Measurements from ENCODE around the gene FLT1. TPM values are rescaled to one million over a fixed set of nuclear protein-coding genes. Genes with fewer than 3 reads are reported as not detected.

FLT1 gene
- total RNA-seq, 2 experiments from 2014 or later: 2.5 to 3.3 TPM

DNA sequence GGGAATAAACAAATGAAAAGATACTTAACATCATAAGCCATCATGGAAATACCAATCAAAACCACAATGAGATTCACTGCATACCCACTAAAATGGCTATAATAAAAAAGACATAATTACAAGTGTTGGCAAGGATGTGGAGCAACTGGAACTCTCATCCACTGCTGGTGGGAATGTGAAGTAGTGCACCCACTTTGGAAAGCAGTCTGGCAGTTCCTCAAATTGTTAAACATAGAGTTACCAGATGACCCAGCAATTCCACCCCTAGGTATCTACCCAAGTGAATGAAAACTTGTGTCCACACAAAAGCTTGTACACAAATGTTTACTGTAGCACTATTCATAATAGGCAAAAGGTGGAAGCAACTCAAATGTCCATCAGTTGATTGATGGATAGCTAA lies 46.9 kb downstream of the FLT1 start:
- H3K4me3 Mint-ChIP-seq: no peak overlapping the region
- no peak overlapping the region for H3K27ac Mint-ChIP-seq
- no peak for DNase-seq
- H3K27me3 Mint-ChIP-seq: peaks cover 5% of the 10 kb centered on the region
- H3K36me3 Mint-ChIP-seq: peaks cover 6% of the 10 kb centered on the region
- no peaks in the 10 kb centered on the region for H3K4me1 Mint-ChIP-seq
- peaks cover 12% of the 10 kb centered on the region for H3K9me3 Mint-ChIP-seq

DNA sequence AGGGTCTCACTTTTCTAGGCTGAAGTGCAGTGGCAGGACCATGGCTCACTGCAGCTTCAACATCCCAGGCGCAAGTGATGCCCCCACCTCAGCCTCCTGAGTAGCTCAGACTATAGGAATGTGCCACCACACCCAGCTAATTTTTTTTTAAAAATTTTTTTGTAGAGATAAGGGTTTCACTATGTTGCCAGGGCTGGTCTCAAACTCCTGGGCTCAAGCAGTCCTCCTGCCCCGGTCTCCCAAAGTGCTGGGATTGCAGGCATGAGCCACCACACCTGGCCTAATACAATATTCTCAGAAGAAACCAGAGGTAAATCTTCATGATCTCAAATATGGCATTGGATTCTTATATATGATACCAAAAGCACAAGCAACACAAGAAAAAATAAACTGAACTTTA lies 47.7 kb downstream of the FLT1 start:
- Mint-ChIP-seq H3K27me3 (peaks cover 5% of the 10 kb centered on the region), H3K27ac (no peak overlapping the region)
- no peak for DNase-seq

DNA sequence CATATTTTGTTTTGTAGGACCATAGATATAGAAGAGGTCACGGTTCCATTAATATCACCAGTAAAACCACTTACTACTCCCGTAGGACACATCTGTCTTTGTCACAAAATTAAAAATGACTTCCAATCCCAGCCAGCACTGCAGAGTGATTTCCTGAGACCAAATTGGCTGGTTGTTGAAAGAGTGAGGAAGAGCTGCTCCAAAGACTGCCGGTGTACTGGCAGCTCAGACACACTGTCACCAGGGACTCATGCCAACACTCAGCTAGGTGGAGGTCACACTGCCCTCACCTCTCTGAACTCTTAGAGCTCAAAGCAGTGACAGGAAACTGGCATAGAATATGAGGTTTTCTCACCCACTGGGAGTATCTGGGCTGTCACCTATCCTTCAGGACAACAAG lies 52.1 kb downstream of the FLT1 start:
- Mint-ChIP-seq H3K9me3 (peaks cover 10% of the 10 kb centered on the region), H3K27ac (no peak overlapping the region), H3K36me3 (peaks cover 5% of the 10 kb centered on the region), H3K27me3 (peaks cover 5% of the 10 kb centered on the region), H3K4me3 (no peak overlapping the region), H3K4me1 (no peaks in the 10 kb centered on the region)
- no peak for DNase-seq

More for the DNA sequence above, 47.7 kb downstream of the FLT1 start:
- H3K36me3 Mint-ChIP-seq: peaks cover 6% of the 10 kb centered on the region
- H3K9me3 Mint-ChIP-seq: peaks cover 12% of the 10 kb centered on the region
- no peak overlapping the region for H3K4me3 Mint-ChIP-seq
- no peaks in the 10 kb centered on the region for H3K4me1 Mint-ChIP-seq

DNA sequence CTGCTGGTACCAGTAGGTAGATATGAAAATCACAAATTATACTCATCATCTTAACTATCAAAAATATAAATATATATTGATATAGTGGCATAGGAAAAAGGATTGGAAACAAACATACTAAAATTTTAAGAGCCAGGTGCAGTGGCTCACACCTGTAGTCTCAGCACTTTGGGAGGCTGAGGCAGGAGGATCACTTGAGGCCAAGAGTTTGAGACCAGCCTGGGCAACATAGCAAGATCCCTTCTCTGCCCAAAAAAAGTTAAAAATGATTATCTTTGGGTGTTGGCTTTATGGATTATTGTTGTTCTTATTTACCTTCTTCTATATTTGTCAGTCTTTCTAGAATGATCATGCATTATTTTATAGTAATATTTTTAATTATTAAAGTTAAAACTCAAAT lies 53.4 kb downstream of the FLT1 start:
- no peak for DNase-seq
- Mint-ChIP-seq H3K4me3 (no peak overlapping the region), H3K36me3 (peaks cover 5% of the 10 kb centered on the region), H3K27ac (no peak overlapping the region), H3K9me3 (peaks cover 7% of the 10 kb centered on the region), H3K4me1 (no peaks in the 10 kb centered on the region), H3K27me3 (peaks cover 5% of the 10 kb centered on the region)

DNA sequence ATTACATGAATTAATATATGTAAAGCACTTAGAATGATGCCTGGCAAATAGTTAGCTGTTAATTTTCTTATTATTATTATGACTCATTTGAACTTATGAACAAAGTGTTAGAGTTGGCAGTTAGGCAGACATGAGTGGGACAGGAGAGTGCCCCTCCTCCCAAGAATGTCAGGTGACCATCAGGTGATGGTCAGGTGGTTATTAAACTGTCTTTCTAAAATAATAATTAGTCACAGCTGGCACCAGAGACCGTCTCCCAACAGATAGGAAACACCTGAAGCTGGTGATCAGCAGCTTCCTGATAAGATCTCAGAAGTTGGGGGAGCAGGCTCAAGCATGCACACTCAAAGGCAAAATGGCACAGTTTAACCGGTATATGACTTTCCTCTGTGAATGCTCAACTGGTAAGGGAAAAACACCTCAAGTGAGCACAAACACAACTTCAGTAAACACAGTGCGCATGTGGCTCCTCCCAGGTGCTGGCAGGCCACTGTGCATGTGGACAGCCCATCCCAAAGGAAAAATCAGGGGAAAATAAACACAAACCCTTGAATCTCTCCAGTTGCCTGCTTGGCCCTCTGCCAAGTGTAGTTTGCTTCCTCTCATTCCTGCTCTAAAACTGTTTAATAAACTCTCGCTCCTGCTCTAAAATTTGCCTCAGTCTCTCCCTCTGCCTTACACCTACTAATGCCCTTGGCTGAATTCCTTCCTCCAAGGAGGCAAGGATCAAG lies 54.0 kb downstream of the FLT1 start:
- Mint-ChIP-seq H3K27me3 (peaks cover 5% of the 10 kb centered on the region), H3K4me3 (no peak overlapping the region), H3K27ac (no peak overlapping the region), H3K9me3 (peaks cover 4% of the 10 kb centered on the region), H3K4me1 (no peaks in the 10 kb centered on the region), H3K36me3 (peaks cover 3% of the 10 kb centered on the region)
- DNase-seq: no peak

DNA sequence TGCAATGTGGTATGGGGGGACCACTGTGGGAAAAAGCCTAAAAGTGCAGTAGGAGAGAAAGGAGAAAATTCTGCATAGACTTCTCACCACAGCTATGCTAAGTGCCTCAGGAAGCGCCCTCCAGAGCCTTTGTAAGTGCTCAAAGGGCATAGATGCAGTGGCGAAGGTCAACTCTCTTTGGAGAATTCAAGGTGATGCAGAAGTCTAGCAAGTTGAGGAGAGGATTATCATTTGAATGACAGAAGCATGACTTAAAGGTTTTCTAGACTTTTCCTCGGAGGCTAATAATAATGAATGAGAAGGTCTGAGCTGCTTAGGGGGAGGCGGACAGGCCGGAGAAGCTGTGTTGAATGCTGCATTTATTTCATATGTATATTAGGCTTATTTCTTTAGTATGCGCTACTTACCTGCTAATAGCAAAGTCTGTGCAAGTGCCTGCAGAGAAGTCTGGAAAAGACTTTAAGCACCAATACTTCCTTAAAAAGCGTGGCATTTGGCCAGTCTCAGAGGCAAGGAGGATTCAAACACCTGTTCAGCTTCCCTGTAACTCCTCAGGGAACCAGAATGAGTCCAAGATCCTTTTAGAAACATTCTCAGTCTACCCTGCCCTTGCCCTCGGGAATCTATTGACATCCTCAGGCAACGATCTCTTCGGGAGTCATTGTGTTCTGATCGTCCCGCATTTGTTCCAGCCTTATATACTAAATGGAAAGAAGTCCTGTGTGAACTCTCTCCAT lies 56.2 kb downstream of the FLT1 start:
- Mint-ChIP-seq H3K27ac (no peak overlapping the region), H3K9me3 (peaks cover 2% of the 10 kb centered on the region), H3K27me3 (no peaks in the 10 kb centered on the region)

DNA sequence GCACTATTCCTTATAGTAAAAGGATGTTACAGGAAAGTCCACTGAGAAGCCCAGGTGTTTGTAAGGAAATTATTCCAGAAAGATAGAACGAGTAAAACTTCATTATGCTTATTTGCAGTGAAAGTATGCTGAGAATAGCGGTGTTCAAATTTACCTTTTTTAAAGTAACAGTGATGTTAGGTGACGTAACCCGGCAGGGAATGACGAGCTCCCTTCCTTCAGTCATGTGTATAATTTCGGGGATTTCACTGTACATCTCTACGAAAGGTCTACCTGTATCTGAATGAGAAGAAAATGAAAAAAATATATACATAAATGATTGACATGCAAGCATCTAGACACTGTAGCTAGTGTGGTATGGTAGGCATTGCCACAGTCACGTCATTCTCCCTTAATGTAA lies 56.9 kb downstream of the FLT1 start:
- Mint-ChIP-seq H3K27me3 (no peaks in the 10 kb centered on the region), H3K27ac (no peak overlapping the region), H3K36me3 (peaks cover 2% of the 10 kb centered on the region), H3K4me3 (no peak overlapping the region), H3K4me1 (no peaks in the 10 kb centered on the region), H3K9me3 (peaks cover 2% of the 10 kb centered on the region)
- DNase-seq: no peak

More for the DNA sequence above, 56.2 kb downstream of the FLT1 start:
- Mint-ChIP-seq H3K4me3 (no peak overlapping the region), H3K36me3 (peaks cover 2% of the 10 kb centered on the region), H3K4me1 (no peaks in the 10 kb centered on the region)
- DNase-seq: no peak

DNA sequence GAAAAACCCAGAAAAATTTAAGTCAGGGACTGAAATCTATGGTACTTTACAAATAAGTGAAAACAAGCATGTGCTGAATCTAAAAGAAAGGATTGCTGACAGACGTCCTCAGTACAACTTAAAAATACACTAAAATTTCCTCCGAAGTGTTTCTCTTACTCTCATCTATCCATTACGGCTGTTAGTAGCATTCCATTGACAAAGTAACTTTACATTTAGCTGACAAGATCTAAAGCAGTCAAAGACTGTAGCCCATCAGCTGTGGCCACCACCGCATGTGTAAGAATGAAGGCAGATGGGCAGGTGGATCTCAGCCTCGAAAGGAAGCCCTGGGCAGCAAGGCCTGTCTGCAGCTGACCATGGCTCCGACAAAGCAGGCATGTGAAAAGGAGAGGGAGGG lies 59.0 kb downstream of the FLT1 start:
- DNase-seq: no peak
- no peaks in the 10 kb centered on the region for H3K27me3 Mint-ChIP-seq
- no peak overlapping the region for H3K27ac Mint-ChIP-seq
- no peak overlapping the region for H3K4me3 Mint-ChIP-seq
- H3K9me3 Mint-ChIP-seq: no peaks in the 10 kb centered on the region
- H3K4me1 Mint-ChIP-seq: no peaks in the 10 kb centered on the region
- no peaks in the 10 kb centered on the region for H3K36me3 Mint-ChIP-seq

DNA sequence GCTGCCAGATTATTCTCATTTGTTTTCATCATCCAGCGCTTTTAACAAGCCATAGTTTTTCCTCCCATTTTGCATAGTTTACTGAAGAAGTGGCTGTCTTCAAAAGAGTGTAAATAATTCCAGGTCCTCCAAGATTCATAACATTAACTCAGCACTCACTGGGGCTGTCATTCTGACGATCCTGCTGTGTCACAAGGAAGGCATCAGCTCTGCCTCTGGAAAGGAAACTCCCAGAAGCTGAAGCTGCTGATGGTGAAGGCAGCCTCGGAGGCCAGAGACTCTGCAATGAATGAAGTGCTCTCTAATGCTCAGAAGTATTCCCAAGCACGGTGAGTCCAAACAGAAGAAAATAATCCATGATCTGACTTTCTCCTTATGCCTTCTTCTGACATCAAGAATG lies 60.0 kb downstream of the FLT1 start:
- Mint-ChIP-seq H3K9me3 (no peaks in the 10 kb centered on the region), H3K36me3 (no peaks in the 10 kb centered on the region), H3K4me1 (peaks cover 3% of the 10 kb centered on the region), H3K27ac (no peak overlapping the region), H3K4me3 (no peak overlapping the region), H3K27me3 (no peaks in the 10 kb centered on the region)
- DNase-seq: no peak

DNA sequence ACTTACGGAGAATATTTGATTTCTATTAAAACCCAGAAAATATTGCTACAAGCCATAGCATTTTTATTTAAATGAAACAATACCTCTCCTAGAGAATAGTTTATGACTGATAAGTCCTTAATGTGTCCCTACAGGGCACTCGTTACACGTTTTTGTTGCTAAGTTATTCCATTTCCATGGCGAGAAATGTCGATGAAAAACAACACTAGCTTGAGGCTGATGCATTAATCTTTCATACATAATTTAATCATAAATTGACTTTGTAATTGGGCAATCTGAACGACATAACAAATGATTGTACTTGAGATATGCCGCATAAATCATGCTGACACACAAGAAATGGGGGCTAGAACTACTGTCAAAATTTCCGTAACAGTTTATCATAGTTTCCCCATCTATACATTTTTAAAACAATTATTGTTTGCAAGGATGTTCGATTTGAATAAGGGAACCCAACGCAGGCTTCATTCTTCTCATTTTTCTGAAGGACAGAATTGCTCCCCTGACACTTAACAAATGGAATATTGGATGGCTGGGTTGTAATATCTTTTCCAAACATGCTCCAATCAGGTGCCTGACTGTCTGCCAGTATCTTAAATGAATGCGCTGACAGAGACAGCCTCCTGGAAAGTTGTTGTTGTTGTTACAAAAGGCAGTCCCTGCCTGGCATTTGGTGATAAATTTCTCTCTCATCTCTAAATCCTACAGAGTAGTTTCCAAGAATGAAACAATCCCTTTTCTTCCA lies 61.9 kb downstream of the FLT1 start:
- no peak overlapping the region for H3K27ac Mint-ChIP-seq
- H3K27me3 Mint-ChIP-seq: no peaks in the 10 kb centered on the region

DNA sequence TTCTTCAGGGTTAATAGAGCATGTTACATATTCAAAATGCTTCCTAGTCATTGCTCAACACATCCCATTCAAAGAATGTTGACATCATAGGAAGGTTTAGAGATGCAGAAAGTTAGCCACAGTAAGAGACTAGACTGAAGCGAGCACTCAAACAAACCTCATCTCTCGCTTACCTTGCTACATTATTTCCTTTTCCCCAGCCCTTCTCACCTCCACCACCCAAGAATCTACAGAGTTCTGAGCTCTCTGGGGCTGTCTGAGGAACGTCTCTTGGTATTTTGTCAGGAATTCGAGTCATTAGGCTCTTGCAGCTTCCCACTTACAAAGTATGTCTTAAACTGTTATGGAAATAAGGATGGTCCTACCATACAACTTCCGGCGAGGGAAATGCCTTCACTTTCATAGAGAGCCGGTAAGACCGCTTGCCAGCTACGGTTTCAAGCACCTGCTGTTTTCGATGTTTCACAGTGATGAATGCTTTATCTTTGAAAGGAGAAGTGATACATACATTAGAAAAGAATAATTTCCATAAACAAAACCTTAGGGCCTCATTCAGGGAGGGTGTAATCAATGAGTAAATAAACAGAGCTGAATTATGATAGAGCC lies 65.1 kb downstream of the FLT1 start:
- Mint-ChIP-seq H3K27me3 (no peaks in the 10 kb centered on the region), H3K9me3 (no peaks in the 10 kb centered on the region), H3K27ac (peak overlapping the region; percentile 74), H3K36me3 (no peaks in the 10 kb centered on the region), H3K4me1 (peaks cover 3% of the 10 kb centered on the region), H3K4me3 (no peak overlapping the region)
- DNase-seq: no peak

More for the DNA sequence above, 61.9 kb downstream of the FLT1 start:
- H3K36me3 Mint-ChIP-seq: no peaks in the 10 kb centered on the region
- H3K4me3 Mint-ChIP-seq: no peak overlapping the region
- DNase-seq: no peak
- H3K9me3 Mint-ChIP-seq: no peaks in the 10 kb centered on the region
- peaks cover 3% of the 10 kb centered on the region for H3K4me1 Mint-ChIP-seq

DNA sequence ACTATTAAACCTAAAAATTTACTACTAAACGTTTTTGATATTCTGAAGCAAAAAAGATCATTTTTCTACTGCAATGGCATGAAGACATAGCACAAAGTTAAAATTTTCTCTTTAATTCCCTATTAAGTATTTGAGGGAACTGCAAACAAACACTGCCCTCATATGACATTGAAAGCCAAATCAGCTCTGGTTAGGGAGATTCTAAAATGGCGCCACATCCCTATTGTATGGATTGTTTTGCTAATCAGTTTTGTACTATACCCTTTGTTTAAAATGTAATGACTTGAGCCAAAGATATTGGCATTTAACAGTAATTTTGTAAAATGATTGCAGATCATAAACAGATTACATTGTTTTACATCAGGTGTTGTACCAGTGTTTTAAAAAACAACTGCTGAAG lies 65.8 kb downstream of the FLT1 start:
- no peak for DNase-seq
- no peaks in the 10 kb centered on the region for H3K9me3 Mint-ChIP-seq
- H3K4me3 Mint-ChIP-seq: no peak overlapping the region
- H3K27me3 Mint-ChIP-seq: no peaks in the 10 kb centered on the region
- peaks cover 3% of the 10 kb centered on the region for H3K4me1 Mint-ChIP-seq
- no peak overlapping the region for H3K27ac Mint-ChIP-seq
- no peaks in the 10 kb centered on the region for H3K36me3 Mint-ChIP-seq

DNA sequence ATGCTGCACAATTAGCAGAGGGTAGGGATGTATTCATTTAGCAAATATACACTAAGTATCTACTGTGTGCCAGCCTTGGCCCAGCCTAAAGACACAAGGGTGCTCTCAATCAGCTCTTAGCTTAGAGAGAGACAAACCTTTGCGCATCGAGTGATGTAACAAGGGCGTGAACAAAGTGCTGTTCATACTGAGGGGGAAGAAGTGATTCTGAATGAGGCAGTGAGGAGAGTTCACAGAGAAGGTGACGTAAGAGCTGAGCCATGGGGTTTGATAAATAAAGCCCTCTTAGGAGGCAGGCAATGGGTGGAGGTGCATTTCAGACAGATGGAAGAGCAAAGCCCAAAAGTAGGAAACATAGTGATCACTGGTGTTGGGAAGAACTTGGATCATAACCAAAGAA lies 68.5 kb downstream of the FLT1 start:
- H3K27ac Mint-ChIP-seq: no peak overlapping the region
- DNase-seq: no peak
- peaks cover 6% of the 10 kb centered on the region for H3K36me3 Mint-ChIP-seq
- no peaks in the 10 kb centered on the region for H3K27me3 Mint-ChIP-seq
- peaks cover 15% of the 10 kb centered on the region for H3K4me1 Mint-ChIP-seq
- no peak overlapping the region for H3K4me3 Mint-ChIP-seq
- H3K9me3 Mint-ChIP-seq: no peaks in the 10 kb centered on the region

DNA sequence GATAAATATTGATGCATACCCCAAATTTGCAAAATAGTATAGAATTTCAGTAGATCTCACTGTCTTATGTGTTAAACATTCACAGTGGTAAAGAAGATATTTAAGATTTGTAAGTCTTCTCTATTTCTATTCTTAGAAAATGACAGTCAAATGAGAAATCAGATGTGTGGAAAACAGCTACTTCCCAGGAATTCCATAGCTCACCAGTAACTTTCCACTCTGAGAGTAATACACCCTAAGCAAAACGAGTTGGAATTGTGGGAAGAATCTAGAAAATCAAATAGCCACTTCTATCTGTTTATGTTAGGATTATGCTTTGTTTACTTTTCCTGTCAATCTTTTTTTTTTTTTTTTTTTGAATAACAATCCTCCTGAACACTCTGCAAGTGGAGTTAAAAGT lies 69.1 kb downstream of the FLT1 start:
- Mint-ChIP-seq H3K4me1 (peaks cover 15% of the 10 kb centered on the region), H3K9me3 (no peaks in the 10 kb centered on the region), H3K27ac (no peak overlapping the region), H3K4me3 (no peak overlapping the region), H3K36me3 (peaks cover 6% of the 10 kb centered on the region), H3K27me3 (no peaks in the 10 kb centered on the region)
- DNase-seq: no peak

DNA sequence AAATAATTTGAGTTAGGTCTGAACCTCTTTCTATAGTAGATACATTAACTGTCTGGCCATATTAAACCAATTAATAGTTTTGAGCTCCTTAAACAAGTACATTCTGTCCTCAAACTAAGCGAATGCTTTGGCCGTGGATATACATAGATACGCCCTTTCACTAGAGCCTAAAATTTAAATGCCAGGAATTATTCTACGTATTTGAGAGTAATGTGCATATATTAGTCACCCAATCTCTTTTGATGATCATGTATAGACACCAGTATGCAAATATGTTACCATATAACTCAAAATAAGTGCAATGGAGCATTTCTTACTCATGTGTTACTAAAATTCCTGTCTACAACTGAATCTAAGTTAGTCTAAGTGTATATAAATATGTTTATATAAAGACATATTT lies 70.4 kb downstream of the FLT1 start:
- no peaks in the 10 kb centered on the region for H3K9me3 Mint-ChIP-seq
- H3K4me1 Mint-ChIP-seq: peaks cover 12% of the 10 kb centered on the region
- no peak overlapping the region for H3K27ac Mint-ChIP-seq
- H3K4me3 Mint-ChIP-seq: no peak overlapping the region
- H3K27me3 Mint-ChIP-seq: no peaks in the 10 kb centered on the region
- DNase-seq: no peak
- peaks cover 6% of the 10 kb centered on the region for H3K36me3 Mint-ChIP-seq

Data from activated naive CD8-positive, alpha-beta T cell treated with anti-CD3 and anti-CD28 coated beads for 36 hours (primary cell).